SU-DHL-6 (cell line): ENCODE results near the gene INPPL1.

Source experiments
- H2AFZ ChIP-seq: fragments of 200-600 bp; sonication (generic); 2 replicates; pipeline ENCODE4 v1.6.1; 2014; ENCODE audit warnings: low read depth, mild to moderate bottlenecking, moderate library complexity, mixed read lengths, antibody characterized with exemption, low read length; ENCODE audit not compliant: severe bottlenecking
- H3F3A ChIP-seq: fragments of 200-600 bp; shearing (Covaris generic); 2 replicates; pipeline ENCODE4 v1.6.0; 2016; ENCODE audit warnings: antibody characterized with exemption, mild to moderate bottlenecking; ENCODE audit not compliant: insufficient read depth
- H3K27ac ChIP-seq: fragments of 200-600 bp; sonication (generic); 2 replicates; pipeline ENCODE4 v1.5.1; 2016; ENCODE audit warnings: low read depth, mild to moderate bottlenecking, low read length, moderate library complexity, mixed read lengths
- H3K27me3 ChIP-seq: fragments of 200-600 bp; sonication (generic), shearing (Covaris generic); 2 replicates; pipeline ENCODE4 v1.6.0; 2014; ENCODE audit warnings: mild to moderate bottlenecking, low read length
- H3K36me3 ChIP-seq: fragments of 200-600 bp; sonication (generic); 2 replicates; pipeline ENCODE4 v1.6.1; 2014; ENCODE audit warnings: mild to moderate bottlenecking, low read length, mixed read lengths
- H3K4me2 ChIP-seq: fragments of 300-600, 200-600 bp; shearing (Covaris generic), sonication (generic); 2 replicates; pipeline ENCODE4 v1.6.0; 2014; ENCODE audit warnings: low read length, low read depth, mild to moderate bottlenecking; ENCODE audit not compliant: poor library complexity, severe bottlenecking
- H3K4me3 ChIP-seq: fragments of 200-600 bp; sonication (generic); 2 replicates; pipeline ENCODE4 v1.5.1; 2014; ENCODE audit warnings: antibody characterized with exemption, low read length, mild to moderate bottlenecking, mixed read lengths; ENCODE audit not compliant: insufficient read depth, poor library complexity, severe bottlenecking
- H3K79me2 ChIP-seq: fragments of 200-600 bp; sonication (generic); 2 replicates; pipeline ENCODE4 v1.6.1; 2014; ENCODE audit warnings: mild to moderate bottlenecking, low read length, moderate library complexity; ENCODE audit not compliant: insufficient read depth
- H3K9ac ChIP-seq: fragments of 200-600 bp; sonication (generic); 2 replicates; pipeline ENCODE4 v1.7.0; 2014; ENCODE audit warnings: mild to moderate bottlenecking, low read length
- H3K9me2 ChIP-seq: fragments of 200-600 bp; sonication (generic); replicated peaks from 2 replicates; pipeline ENCODE4 v1.6.1; 2014; ENCODE audit warnings: low read length; ENCODE audit not compliant: insufficient read depth
- H3K9me3 ChIP-seq: fragments of 200-600 bp; sonication (generic); 2 replicates; pipeline ENCODE4 v1.6.1; 2014; ENCODE audit warnings: low read length, mixed read lengths; ENCODE audit not compliant: insufficient read depth
- H4K20me1 ChIP-seq: fragments of 200-600 bp; sonication (generic); 2 replicates; pipeline ENCODE4 v1.6.1; 2014; ENCODE audit warnings: low read depth, mild to moderate bottlenecking, antibody characterized with exemption, low read length, moderate library complexity, mixed read lengths
- EZH2phosphoT487 ChIP-seq: fragments of 200-600 bp; sonication (generic), shearing (Covaris generic); conservative IDR thresholded peaks from 2 replicates; pipeline ENCODE4 v1.6.1; 2018; ENCODE audit warnings: mild to moderate bottlenecking, antibody characterized with exemption, low read length, moderate library complexity, mixed read lengths
- TF ChIP-seq, protein P1 (sequence below): fragments of 200-600 bp; sonication (generic); IDR thresholded peaks from one replicate; pipeline ENCODE4 v1.5.1; 2017; ENCODE audit warnings: antibody characterized with exemption, mild to moderate bottlenecking, low read length, moderate library complexity; ENCODE audit not compliant: insufficient read depth, poor library complexity, severe bottlenecking

The INPPL1 gene

GRCh38 chr11:72232260-72233055 lies 7.9 kb downstream of the INPPL1 start:
- Histone ChIP-seq H3K9ac (no peak overlapping the region), H3K4me3 (no peak overlapping the region), H3K4me2 (no peak overlapping the region), H3K9me2 (no peaks in the 10 kb centered on the region), H3K36me3 (no peaks in the 10 kb centered on the region), H3K79me2 (no peaks in the 10 kb centered on the region), H3K9me3 (no peaks in the 10 kb centered on the region), H4K20me1 (no peaks in the 10 kb centered on the region), H3K27me3 (no peaks in the 10 kb centered on the region), H3F3A (peaks cover 6% of the 10 kb centered on the region), H2AFZ (no peak overlapping the region), H3K27ac (no peak overlapping the region)
- no peak for TF ChIP-seq EZH2phosphoT487
- TF ChIP-seq, protein P1, sequence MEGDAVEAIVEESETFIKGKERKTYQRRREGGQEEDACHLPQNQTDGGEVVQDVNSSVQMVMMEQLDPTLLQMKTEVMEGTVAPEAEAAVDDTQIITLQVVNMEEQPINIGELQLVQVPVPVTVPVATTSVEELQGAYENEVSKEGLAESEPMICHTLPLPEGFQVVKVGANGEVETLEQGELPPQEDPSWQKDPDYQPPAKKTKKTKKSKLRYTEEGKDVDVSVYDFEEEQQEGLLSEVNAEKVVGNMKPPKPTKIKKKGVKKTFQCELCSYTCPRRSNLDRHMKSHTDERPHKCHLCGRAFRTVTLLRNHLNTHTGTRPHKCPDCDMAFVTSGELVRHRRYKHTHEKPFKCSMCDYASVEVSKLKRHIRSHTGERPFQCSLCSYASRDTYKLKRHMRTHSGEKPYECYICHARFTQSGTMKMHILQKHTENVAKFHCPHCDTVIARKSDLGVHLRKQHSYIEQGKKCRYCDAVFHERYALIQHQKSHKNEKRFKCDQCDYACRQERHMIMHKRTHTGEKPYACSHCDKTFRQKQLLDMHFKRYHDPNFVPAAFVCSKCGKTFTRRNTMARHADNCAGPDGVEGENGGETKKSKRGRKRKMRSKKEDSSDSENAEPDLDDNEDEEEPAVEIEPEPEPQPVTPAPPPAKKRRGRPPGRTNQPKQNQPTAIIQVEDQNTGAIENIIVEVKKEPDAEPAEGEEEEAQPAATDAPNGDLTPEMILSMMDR = no peak

- Histone ChIP-seq H3K4me3 (no peak overlapping the region), H3K4me2 (no peak overlapping the region), H3K36me3 (no peaks in the 10 kb centered on the region; the same call in 1 of the 2 replicates), H3K9ac (no peak overlapping the region), H4K20me1 (no peaks in the 10 kb centered on the region), H3K9me3 (no peaks in the 10 kb centered on the region), H3F3A (peaks cover 6% of the 10 kb centered on the region), H2AFZ (no peak overlapping the region), H3K9me2 (no peaks in the 10 kb centered on the region), H3K79me2 (no peaks in the 10 kb centered on the region), H3K27ac (no peak overlapping the region), H3K27me3 (no peaks in the 10 kb centered on the region)
- TF ChIP-seq, protein P1 = no peak
- TF ChIP-seq EZH2phosphoT487 = no peak
Measured at GRCh38 chr11:72233056-72233772, 8.6 kb downstream of the INPPL1 start.

GRCh38 chr11:72233773-72234513 lies 9.4 kb downstream of the INPPL1 start:
- H3K36me3 ChIP-seq = peaks cover 4% of the 10 kb centered on the region; the same call in 1 of the 2 replicates
- H4K20me1 ChIP-seq = no peaks in the 10 kb centered on the region
- H3K9me2 ChIP-seq = no peaks in the 10 kb centered on the region
- TF ChIP-seq EZH2phosphoT487 = no peak
- TF ChIP-seq, protein P1 = no peak
- no peaks in the 10 kb centered on the region for H3K9me3 ChIP-seq
- no peaks in the 10 kb centered on the region for H3K27me3 ChIP-seq
- no peak overlapping the region for H3K27ac ChIP-seq
- H3K4me2 ChIP-seq = no peak overlapping the region
- H3F3A ChIP-seq = peaks cover 6% of the 10 kb centered on the region
- no peaks in the 10 kb centered on the region for H3K79me2 ChIP-seq
- no peak overlapping the region for H3K4me3 ChIP-seq
- H2AFZ ChIP-seq = no peak overlapping the region
- no peak overlapping the region for H3K9ac ChIP-seq
